Urinary bladder (tissue), 4 donors: ENCODE data around the gene ADARB2. TPM values are rescaled to one million over a fixed set of nuclear protein-coding genes. Genes with fewer than 3 reads are reported as not detected.

Source experiments
- DNase-seq: peaks from one replicate; pipeline ENCODE4 v3.0.0-alpha.2; 2015; ENCODE audit errors: extremely low spot score
- H3K27ac ChIP-seq: one replicate; pipeline ENCODE4 v1.5.1; 2013; ENCODE audit warnings: low read depth, mild to moderate bottlenecking, moderate library complexity
- H3K36me3 ChIP-seq: one replicate; pipeline ENCODE4 v1.6.1; 2013; ENCODE audit warnings: mild to moderate bottlenecking, moderate library complexity; ENCODE audit not compliant: insufficient read depth
- H3K4me1 ChIP-seq: one replicate; pipeline ENCODE4 v1.6.1; 2013; ENCODE audit warnings: mild to moderate bottlenecking, moderate library complexity; ENCODE audit not compliant: insufficient read depth
- H3K4me3 ChIP-seq: one replicate; pipeline ENCODE4 v1.5.1; 2013; ENCODE audit warnings: low read depth, low read length
- WGBS: extraction: QIAGEN DNeasy Blood & Tissue Kit; methylation state at CpG from one replicate; pipeline ENCODE4 v1.1.7; 2013; 5-methylcytosine and 5-hydroxymethylcytosine counted together
- polyA plus RNA-seq: library from polyadenylated mRNA; stranded (reverse); fragments of 200-250 nt; gene quantifications from one replicate; pipeline ENCODE4 v1.2.3, GENCODE V29; 2013
- total RNA-seq: library from RNA; depleted of rRNA; stranded (reverse); fragments of >200 nt; gene quantifications from one replicate; pipeline ENCODE4 v1.2.3, GENCODE V29; 2014
- donor health status: healthy with polysubstance abuse.
- donor health status: healthy.

Gene ADARB2
- total and polyA plus RNA-seq, 2 donors, result 0.26 to 1.0 TPM

DNA sequence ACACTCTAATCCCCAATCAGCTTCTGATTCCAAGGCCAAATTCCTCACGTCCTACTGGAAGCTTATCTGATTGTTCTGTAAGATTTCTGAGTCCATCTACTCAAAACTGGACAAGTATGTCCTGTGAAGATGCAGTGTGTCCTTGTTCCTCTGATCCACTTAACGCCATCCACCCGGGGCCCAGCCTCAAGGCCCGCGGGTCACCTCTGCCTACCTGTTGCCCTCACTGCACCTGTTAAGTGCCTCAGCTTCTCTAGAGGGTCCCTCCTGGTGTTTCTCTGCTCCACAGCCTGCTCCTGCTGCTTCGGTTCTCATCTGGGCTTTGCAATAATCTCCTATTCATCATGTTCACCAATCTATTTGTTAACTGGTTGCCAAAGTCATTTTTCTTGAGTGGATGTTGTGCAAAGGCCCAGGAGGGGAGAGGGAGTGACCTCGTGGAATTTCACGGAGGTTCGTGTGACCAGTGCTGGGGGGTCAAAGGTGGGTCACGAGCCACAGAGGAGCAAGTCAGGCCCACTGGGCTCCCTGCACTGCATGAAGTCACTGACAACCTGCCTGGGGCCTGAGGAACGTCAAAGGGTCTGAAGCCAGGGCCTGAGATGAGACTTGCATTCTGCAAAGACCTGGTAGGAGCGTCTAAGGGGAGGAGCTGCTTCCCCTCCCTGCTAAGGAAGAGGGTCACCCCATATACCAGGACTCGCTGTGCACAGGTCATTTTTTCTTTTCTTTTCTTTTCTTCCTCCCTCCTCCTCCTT lies 343.0 kb downstream of the ADARB2 start:
- H3K36me3 ChIP-seq, result no peaks in the 10 kb centered on the region
- no peak for DNase-seq
- 82% methylated on average over 13 of the region's 13 CpGs for WGBS
- no peaks in the 10 kb centered on the region for H3K4me1 ChIP-seq
- H3K4me3 ChIP-seq, result no peak overlapping the region
- H3K27ac ChIP-seq, result no peak overlapping the region

DNA sequence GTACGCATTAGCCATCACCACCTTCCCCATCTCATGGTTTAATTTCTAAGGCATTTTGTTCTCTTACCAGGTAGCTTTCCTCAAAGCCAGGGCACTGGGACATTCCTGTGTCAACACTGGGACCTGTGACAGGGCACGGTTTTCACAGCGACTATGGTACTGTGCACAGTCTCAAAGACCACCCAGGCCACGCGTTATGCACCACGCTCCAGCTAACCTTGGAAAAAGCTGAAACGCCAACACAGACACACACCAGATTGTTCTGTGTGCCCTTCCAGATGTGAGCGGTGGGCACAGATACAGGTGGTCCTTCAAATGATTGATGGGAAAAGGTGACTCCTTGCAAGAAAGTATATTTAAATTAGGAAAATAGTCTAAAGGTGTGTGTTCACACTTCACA lies 343.8 kb downstream of the ADARB2 start:
- H3K4me1 ChIP-seq, result no peaks in the 10 kb centered on the region
- no peak overlapping the region for H3K27ac ChIP-seq
- WGBS, result 95% methylated on average over 8 of the region's 8 CpGs
- no peaks in the 10 kb centered on the region for H3K36me3 ChIP-seq
- DNase-seq, result no peak
- no peak overlapping the region for H3K4me3 ChIP-seq

DNA sequence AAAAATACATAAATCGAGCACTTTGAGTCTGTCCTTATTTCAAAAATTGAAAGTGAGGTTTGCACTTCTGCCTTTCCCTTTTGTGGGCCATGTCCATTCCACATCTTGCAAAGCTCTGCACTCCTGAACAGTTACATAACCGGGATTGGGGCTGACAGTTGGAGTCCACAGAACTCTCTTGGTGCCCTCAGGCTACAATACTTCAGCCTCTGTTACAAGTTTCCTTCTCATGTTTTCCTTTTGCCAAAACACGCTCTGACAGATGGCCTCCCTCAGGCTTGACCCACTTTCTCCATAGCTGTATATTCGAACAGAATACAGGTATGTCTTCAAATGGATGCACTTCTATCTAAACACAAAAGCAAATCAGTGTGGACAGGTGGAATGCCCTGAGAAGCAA lies 345.2 kb downstream of the ADARB2 start:
- Histone ChIP-seq H3K4me3 (no peak overlapping the region), H3K27ac (no peak overlapping the region), H3K36me3 (no peaks in the 10 kb centered on the region), H3K4me1 (no peaks in the 10 kb centered on the region)
- 74% methylated on average over 4 of the region's 4 CpGs for WGBS
- DNase-seq, result no peak

DNA sequence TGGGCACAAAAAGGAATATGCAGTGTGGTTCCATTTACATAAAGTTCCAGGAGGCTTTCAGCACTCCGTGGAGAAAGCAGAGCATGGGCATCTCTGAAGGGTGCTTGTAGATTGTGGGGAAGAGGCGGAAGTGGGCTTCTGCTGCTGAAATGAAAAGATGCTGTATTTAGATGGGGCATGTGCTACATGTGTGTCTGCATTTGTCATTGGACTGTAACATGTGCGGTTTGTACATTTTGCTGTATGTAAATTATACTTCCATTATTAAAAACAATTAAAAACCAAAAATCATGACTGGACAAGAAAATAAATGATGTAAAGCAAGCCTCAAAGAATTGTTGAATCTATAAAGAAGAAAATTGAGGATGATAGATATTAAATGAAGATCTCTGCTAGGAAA lies 347.1 kb downstream of the ADARB2 start:
- WGBS, result 86% methylated on average over 3 of the region's 3 CpGs
- DNase-seq, result no peak

DNA sequence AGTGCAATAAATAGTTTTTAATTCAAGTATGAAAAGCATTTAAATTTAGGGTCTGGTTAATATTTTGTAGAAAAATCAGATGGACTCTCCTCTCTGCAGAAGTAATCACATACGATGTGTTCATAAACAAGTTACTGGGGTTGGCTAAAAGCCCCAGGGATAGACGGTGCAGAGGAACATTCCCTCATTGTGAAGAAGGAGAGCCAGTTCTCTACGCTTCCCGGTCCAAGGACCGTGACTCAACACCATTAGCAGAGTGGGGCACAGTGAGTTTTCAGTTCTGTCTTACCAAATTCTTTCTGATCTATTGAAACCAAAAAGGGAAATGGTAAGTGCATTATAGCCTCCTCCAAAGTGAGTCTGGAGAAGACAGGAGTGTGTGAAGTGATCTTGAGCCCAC lies 353.3 kb downstream of the ADARB2 start:
- H3K4me3 ChIP-seq, result no peak overlapping the region
- no peak overlapping the region for H3K27ac ChIP-seq
- no peak for DNase-seq
- WGBS, result 40% methylated on average over 5 of the region's 5 CpGs
- no peaks in the 10 kb centered on the region for H3K4me1 ChIP-seq
- no peaks in the 10 kb centered on the region for H3K36me3 ChIP-seq

More for the DNA sequence above, 347.1 kb downstream of the ADARB2 start:
- no peak overlapping the region for H3K4me3 ChIP-seq
- H3K27ac ChIP-seq, result no peak overlapping the region
- H3K36me3 ChIP-seq, result no peaks in the 10 kb centered on the region
- H3K4me1 ChIP-seq, result no peaks in the 10 kb centered on the region

DNA sequence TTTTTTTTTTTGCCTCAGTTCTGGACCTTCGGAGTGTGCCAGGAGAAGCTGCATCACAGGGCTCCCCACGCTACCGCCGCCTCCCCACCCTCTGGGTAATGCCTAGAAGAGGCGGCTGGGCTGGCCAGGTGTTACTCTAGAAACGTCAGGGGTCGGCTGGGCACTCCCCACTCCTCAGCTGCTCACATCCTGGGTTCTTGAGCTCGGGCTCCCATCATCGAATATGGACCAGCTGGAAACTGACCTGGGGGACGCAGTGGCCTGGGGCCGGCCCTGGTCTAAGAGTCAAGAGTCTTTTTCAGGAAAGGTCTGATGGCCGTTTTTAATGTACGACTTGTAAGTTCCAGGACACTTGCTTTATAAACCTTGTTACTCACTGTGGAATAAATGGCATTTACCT lies 354.6 kb downstream of the ADARB2 start:
- Histone ChIP-seq H3K27ac (no peak overlapping the region), H3K4me1 (no peaks in the 10 kb centered on the region), H3K36me3 (no peaks in the 10 kb centered on the region), H3K4me3 (no peak overlapping the region)
- no peak for DNase-seq
- 88% methylated on average over 13 of the region's 13 CpGs for WGBS

DNA sequence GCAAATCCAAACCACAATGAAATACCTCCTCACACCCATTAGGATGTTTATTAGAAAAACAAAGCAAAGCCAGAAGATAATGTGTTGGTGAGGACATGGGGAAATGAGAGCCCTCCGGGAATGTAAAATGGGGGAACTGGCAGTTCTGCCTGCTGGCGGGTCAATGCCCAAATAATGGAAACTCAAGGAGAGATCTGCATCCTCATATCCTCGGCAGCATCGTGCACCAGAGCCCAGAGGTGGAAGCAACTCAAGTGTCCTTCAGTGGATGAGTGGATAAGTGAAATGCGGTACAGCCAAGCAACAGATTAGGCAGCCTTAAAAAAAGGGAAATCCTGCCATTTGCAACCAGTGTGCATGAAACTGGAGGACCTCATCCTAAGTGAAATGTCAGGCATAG lies 356.0 kb downstream of the ADARB2 start:
- no peaks in the 10 kb centered on the region for H3K36me3 ChIP-seq
- H3K4me1 ChIP-seq, result no peaks in the 10 kb centered on the region
- no peak overlapping the region for H3K4me3 ChIP-seq
- WGBS, result 86% methylated on average over 5 of the region's 5 CpGs
- DNase-seq, result no peak
- no peak overlapping the region for H3K27ac ChIP-seq

DNA sequence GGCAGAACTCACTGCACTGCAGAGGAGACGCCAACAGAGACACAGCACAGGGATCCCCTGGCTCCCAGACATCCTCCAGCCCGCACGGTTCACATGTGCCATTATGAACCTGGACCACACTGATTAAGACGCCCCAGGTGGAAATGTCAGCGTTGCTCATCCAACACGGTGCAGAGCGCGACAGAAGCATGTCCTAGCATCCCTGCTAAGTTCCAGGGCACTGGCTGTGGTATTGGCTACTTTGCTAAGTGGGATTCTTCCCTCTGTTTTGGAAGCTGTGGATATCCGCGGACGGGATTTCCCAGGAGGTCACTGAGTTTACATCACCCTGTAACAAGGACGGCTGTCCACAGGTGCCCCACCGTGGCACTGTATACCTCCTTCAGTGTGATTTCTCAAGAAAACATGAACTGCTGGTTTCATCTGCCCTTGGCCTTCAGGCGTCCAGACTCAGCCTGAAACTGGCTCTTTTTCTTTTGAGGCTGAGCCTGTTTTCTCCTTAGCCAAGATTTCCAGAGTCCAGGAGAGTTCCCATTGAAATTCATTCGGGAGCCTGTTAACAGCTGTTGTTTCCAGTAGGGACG lies 357.1 kb downstream of the ADARB2 start:
- WGBS, result 47% methylated on average over 16 of the region's 16 CpGs
- no peak for DNase-seq
- H3K27ac ChIP-seq, result no peak overlapping the region

DNA sequence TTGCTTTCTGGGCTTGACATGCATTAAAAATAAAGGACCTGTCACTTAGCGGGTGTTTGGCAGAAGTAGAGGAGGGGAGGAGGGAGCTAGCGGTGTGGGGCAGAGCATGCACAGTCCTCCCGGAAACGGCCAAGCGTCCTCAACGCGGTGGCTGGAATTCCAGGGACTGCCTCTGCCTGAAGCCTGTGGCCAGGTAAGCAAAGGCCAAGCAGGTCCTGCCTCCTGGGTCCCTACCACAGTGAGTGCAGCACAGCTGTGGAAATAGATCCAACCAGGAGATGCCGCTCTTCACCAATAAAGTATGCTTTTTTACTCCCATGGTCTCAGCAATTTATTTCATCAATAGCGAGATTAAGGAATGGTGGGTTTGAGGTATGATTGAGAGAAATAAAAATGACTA lies 357.7 kb downstream of the ADARB2 start:
- 51% methylated on average over 9 of the region's 9 CpGs for WGBS
- no peak overlapping the region for H3K27ac ChIP-seq
- no peaks in the 10 kb centered on the region for H3K36me3 ChIP-seq
- DNase-seq, result no peak
- H3K4me1 ChIP-seq, result no peaks in the 10 kb centered on the region
- no peak overlapping the region for H3K4me3 ChIP-seq

More for the DNA sequence above, 357.1 kb downstream of the ADARB2 start:
- no peak overlapping the region for H3K4me3 ChIP-seq
- H3K36me3 ChIP-seq, result no peaks in the 10 kb centered on the region
- no peaks in the 10 kb centered on the region for H3K4me1 ChIP-seq

DNA sequence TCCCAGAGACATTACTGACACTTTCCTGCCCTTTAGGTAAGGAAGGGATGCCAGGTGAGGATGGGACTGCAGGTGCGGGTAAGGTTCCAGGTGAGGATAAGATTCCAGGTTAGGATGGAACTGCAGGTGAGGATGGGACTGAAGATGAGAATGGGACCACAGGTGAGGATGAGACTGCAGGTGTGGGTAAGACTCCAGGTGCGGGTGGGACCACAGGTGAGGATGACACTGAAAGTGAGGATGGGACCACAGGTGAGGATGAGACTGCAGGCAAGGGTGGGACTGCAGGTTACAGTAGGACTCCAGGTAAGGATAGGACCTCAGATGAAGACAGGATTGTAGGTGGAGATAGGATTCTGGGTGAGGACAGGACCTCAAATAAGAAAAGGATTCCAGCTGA lies 358.9 kb downstream of the ADARB2 start:
- DNase-seq, result no peak
- Histone ChIP-seq H3K27ac (no peak overlapping the region), H3K36me3 (no peaks in the 10 kb centered on the region), H3K4me3 (no peak overlapping the region), H3K4me1 (no peaks in the 10 kb centered on the region)
- WGBS, result 98% methylated on average over 2 of the region's 2 CpGs

DNA sequence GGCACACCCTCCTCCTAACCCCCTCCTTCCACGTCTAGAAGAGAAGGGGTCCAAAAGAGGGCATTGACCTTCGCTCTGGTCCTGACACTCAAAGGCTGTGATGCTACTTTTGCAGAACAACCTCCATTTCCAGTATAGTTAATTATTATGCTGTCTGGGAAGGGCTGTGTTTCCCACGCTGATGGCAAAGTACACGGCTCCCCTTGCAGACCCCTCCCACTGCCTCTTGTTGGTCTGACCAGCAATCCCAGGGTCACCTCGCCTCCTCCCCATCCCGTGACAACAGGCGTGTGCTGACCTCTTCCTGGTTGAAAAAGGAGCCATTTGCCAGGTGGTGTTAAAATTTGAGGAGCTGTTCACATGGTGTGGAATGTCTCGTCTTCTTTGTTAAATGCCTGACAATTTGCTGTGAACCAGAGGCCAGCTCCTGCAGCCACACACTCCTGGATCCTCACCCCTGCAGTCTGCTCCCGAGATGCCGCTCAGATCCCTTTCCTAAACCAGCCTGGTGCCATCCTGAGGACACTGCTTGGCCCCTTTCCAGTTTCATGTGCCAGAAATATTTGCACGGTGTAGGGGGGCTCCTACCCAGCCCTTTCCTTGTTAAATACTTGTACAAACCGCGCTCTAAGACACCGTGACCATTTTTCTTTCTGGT lies 359.5 kb downstream of the ADARB2 start:
- Histone ChIP-seq H3K27ac (no peak overlapping the region), H3K4me1 (no peaks in the 10 kb centered on the region), H3K4me3 (no peak overlapping the region), H3K36me3 (no peaks in the 10 kb centered on the region)
- WGBS, result 41% methylated on average over 14 of the region's 14 CpGs
- DNase-seq, result no peak

DNA sequence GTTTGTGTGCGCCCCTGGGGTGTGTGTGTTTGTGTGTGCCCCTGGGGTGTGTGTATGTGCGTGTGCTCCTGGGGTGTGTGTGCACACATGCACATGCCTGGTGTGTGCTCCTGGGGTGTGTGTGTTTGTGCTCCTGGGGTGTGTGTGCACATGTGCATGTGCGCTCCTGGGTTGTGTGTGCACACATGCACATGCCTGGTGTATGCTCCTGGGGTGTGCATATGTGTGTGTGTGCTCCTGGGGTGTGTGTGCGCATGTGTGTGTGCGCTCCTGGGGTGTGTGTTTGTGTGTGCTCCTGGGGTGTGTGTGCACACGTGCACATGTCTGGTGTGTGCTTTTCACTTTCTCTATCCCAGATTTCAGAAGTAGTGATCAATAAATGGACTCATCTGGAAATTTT lies 360.1 kb downstream of the ADARB2 start:
- WGBS, result 91% methylated on average over 6 of the region's 6 CpGs
- no peak overlapping the region for H3K4me3 ChIP-seq
- no peaks in the 10 kb centered on the region for H3K36me3 ChIP-seq
- H3K27ac ChIP-seq, result no peak overlapping the region
- no peak for DNase-seq
- H3K4me1 ChIP-seq, result no peaks in the 10 kb centered on the region

DNA sequence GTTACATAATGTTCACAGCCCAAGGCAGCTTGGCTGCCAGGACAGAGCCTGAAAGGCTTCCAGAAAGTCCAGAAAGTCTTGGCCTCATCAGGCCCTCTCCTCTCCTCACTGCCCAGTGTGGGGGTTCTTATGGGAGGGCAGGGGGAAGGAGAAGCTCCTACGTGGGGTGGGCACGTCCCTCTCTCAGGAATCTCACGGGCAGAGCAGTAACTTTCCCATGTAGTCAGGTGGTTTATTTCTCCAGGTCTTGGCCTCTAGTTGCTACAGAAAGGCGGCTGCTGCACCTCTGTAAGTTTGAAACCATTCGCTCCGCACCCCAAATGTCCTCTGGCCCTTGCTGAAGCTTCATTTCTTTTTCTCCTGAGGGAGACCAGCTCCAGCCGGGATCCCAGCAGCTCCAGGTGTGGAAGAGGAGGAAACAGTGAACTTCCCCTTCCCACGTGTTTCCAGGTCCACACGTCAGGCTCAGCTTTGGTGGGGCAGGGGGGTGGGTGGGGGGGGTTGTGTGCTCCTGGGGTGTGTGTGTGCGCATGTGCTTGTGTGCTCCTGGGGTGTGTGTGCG lies 360.9 kb downstream of the ADARB2 start:
- Histone ChIP-seq H3K4me3 (no peak overlapping the region), H3K4me1 (no peaks in the 10 kb centered on the region), H3K27ac (no peak overlapping the region), H3K36me3 (no peaks in the 10 kb centered on the region)
- no peak for DNase-seq
- 66% methylated on average over 11 of the region's 11 CpGs for WGBS
